Measurements from ENCODE around the gene ETAA1. TPM values are rescaled to one million over a fixed set of nuclear protein-coding genes. Genes with fewer than 3 reads are reported as not detected.

The ETAA1 gene
- total and polyA plus RNA-seq, 10 donors, result 7.2 to 22.9 (median 9.5) TPM

GRCh38 chr2:67453310-67453709, 56.2 kb downstream of the ETAA1 start:
- H3K27me3 ChIP-seq (replicated peaks in 1 of 7), result no peaks in the 10 kb centered on the region
- no peak for TF ChIP-seq POLR2A (IDR thresholded peaks at IDR 0.05)
- TF ChIP-seq POLR2AphosphoS5 (IDR thresholded peaks at IDR 0.05), result no peak
- TF ChIP-seq CTCF (IDR thresholded peaks at IDR 0.05 in 8 of 11, conservative IDR thresholded peaks at IDR 0.05 in 3 of 11), result no peak
- WGBS, 5 donors, result 64 to 93% (median 70%) methylated on average over 1 of the region's 1 CpG

GRCh38 chr2:67455219-67456142, 58.3 kb downstream of the ETAA1 start:
- WGBS, 5 donors, result 79 to 86% (median 83%) methylated on average over 4 of the region's 4 CpGs
- no peaks in the 10 kb centered on the region for H3K27me3 ChIP-seq (replicated peaks in 1 of 7)

More at GRCh38 chr2:67453310-67453709, 56.2 kb downstream of the ETAA1 start:
- intact Hi-C loops (cut with DNase I; ENCODE audit: low total_unique reads), result no loop called here
- H3K4me1 ChIP-seq, result no peaks in the 10 kb centered on the region
- no peak for DNase-seq
- H3K4me3 ChIP-seq, result no peak overlapping the region
- no peak overlapping the region for H3K27ac ChIP-seq
- no peaks in the 10 kb centered on the region for H3K36me3 ChIP-seq
- H3K9me3 ChIP-seq, result no peaks in the 10 kb centered on the region

GRCh38 chr2:67456428-67456827, 59.3 kb downstream of the ETAA1 start:
- no peak for DNase-seq
- WGBS, 5 donors, result 57 to 76% (median 71%) methylated on average over 2 of the region's 2 CpGs
- TF ChIP-seq POLR2AphosphoS5 (IDR thresholded peaks at IDR 0.05) (no peak), CTCF (IDR thresholded peaks at IDR 0.05 in 8 of 11, conservative IDR thresholded peaks at IDR 0.05 in 3 of 11) (no peak), POLR2A (IDR thresholded peaks at IDR 0.05) (no peak)
- H3K27ac ChIP-seq, result no peak overlapping the region
- no peaks in the 10 kb centered on the region for H3K9me3 ChIP-seq
- intact Hi-C loops (cut with DNase I; ENCODE audit: low total_unique reads), result no loop called here
- H3K36me3 ChIP-seq, result no peaks in the 10 kb centered on the region
- H3K4me3 ChIP-seq, result no peak overlapping the region
- H3K27me3 ChIP-seq (replicated peaks in 1 of 7), result no peaks in the 10 kb centered on the region
- H3K4me1 ChIP-seq, result no peaks in the 10 kb centered on the region

More at GRCh38 chr2:67455219-67456142, 58.3 kb downstream of the ETAA1 start:
- Histone ChIP-seq H3K4me3 (no peak overlapping the region), H3K36me3 (no peaks in the 10 kb centered on the region), H3K9me3 (no peaks in the 10 kb centered on the region), H3K4me1 (no peaks in the 10 kb centered on the region), H3K27ac (no peak overlapping the region)
- no peak for DNase-seq
- TF ChIP-seq POLR2A (IDR thresholded peaks at IDR 0.05) (no peak), POLR2AphosphoS5 (IDR thresholded peaks at IDR 0.05) (no peak), CTCF (IDR thresholded peaks at IDR 0.05 in 8 of 11, conservative IDR thresholded peaks at IDR 0.05 in 3 of 11) (no peak)
- intact Hi-C loops (cut with DNase I; ENCODE audit: low total_unique reads), result no loop called here

- TF ChIP-seq CTCF (IDR thresholded peaks at IDR 0.05 in 8 of 11, conservative IDR thresholded peaks at IDR 0.05 in 3 of 11) (no peak), POLR2A (IDR thresholded peaks at IDR 0.05) (no peak), POLR2AphosphoS5 (IDR thresholded peaks at IDR 0.05) (no peak)
- no peaks in the 10 kb centered on the region for H3K4me1 ChIP-seq
- H3K4me3 ChIP-seq, result no peak overlapping the region
- intact Hi-C loops (cut with DNase I; ENCODE audit: low total_unique reads), result no loop called here
- H3K9me3 ChIP-seq, result no peaks in the 10 kb centered on the region
- no peak for DNase-seq
- H3K27me3 ChIP-seq (replicated peaks in 1 of 7), result no peaks in the 10 kb centered on the region
- H3K36me3 ChIP-seq, result no peaks in the 10 kb centered on the region
- no peak overlapping the region for H3K27ac ChIP-seq
- WGBS, 5 donors, result 77 to 89% (median 82%) methylated on average over 4 of the region's 4 CpGs
These were observed 60.6 kb downstream of the ETAA1 start for GRCh38 chr2:67457699-67458098.

Data from spleen (tissue), 11 donors.